HG02870 (cell line): ENCODE data around the gene KCNQ1.

Source experiments
- ATAC-seq: cut with Tn5 transposase; IDR thresholded peaks from one replicate; pipeline ENCODE4 v1.9.1; 2021; ENCODE audit warnings: mild to moderate bottlenecking, moderate library complexity; ENCODE audit not compliant: unreplicated experiment

Gene KCNQ1

DNA sequence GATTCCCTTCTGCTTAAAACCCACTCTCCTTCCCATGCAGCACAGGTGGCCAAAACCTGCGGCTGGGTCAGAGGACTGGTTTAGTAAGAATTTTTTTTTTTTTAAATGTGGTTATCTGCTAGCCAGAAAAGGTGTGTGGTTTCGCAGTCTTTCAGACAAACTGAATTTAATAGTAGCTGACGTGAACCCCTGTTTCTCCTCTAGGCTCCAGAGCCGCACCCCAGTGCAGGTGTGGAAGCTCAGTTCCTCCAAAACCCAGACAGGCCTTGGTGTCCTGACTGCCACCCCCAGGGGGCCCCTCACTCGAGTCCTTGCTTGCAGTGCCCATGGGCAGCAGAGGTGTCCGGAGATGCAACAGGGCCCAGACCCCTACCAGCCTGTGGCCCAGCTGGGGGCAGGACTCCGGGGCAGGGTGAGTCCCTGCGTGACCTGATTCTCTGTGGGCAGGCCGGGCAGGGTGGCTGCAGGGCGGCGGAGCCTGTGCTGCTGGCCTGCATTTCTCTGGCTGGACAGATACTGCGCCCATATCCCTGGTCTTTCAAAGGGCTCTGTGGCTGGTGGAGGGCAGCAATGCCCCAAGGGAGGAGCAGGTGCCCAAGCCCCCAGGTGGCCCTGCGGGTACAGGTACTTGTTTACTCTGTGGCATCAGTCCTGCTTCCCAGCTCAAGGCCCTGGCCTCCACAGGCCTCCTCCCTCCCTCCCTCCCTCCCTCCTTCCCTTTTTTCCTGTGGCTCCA, 15.2 kb downstream of the KCNQ1 start:
- no peak for ATAC-seq

GRCh38 chr11:2460540-2461252, 15.9 kb downstream of the KCNQ1 start:
- ATAC-seq, result no peak

DNA sequence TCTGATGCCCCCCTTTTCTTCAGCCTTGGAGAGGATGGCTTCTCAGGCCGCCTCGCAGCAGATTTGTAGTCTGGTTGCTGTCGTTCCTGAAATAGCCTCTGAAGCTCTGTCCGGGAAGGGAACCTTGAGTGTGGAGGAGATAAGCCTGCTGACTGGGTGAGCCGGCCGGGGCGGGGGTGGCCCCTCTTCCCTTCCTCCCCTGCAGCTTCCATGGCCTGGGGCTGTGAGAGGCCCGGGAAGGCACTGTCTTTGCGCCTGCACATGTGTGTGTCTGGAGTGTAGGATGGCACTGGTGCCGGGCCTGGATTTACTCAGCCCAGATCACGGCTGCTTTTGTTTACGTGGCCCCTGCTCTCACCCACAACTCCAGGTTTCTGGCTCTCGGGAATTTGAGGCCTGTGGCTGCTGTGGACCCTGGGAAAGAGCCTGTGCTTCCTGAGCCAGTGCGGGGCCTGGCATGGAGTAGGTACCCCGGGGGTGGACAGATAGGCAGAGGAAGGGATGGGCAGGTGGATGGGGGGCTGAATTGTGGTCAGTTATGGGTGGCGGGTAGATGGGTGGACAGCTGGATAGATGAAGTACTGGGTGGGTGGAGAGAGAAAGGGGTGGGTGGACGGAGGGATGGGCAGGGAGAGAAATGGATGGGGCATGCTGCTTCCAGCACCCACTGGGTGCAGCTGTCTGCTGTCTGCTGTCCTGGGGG, 16.6 kb downstream of the KCNQ1 start:
- no peak for ATAC-seq

DNA sequence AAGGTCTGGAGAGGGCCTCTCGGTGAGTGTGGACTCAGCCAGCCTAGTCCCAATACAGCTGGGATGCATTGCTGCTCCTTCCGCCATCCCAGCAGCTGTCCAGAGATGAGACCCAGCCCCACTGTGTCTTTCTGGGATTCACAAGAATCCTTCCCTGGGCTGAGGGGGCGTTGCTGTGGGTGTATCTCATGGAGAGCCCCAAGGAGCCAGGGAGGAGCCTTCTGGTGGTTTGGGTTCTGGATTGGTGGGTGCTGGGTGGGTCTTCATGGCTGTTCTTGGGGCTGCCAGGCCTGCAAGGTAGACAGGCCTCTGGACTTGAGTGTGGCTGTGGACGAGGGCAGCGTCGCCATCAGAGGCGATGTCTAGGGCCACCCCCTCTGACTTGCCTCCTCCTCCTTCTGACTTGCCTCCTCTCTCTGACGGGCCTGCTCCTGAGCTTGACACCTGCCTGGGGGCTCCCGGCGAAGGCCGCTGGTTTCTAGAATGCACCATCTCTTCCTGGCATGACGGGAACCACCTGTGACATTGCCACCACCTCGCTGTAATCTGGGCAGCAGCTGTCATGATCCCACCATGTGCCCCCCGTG, 17.2 kb downstream of the KCNQ1 start:
- no peak for ATAC-seq

DNA sequence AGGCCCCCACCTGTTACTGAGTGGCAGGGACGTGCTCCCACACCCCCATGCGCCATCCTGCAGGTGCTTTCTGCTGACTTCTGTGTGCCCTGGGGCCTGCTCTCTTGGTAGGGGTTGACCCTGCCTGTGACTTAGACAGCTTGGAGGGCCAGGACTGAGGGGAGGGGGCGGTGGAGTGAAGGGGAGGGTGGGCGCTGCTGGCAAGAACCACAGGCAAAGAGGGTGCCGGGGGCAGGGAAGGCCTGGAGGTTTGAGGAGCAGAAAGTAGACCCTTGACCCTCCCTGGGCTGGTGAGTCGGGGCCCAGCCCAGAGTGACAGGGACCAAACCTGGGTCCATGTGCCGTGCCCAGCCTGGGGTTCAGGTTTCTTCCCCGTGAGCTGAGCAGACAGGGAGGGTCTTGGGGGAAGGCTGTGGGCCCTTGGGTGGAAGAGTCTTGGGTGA, 17.8 kb downstream of the KCNQ1 start:
- ATAC-seq, result no peak

GRCh38 chr11:2462986-2463765, 18.4 kb downstream of the KCNQ1 start:
- no peak for ATAC-seq

GRCh38 chr11:2463766-2464277, 19.0 kb downstream of the KCNQ1 start:
- no peak for ATAC-seq

DNA sequence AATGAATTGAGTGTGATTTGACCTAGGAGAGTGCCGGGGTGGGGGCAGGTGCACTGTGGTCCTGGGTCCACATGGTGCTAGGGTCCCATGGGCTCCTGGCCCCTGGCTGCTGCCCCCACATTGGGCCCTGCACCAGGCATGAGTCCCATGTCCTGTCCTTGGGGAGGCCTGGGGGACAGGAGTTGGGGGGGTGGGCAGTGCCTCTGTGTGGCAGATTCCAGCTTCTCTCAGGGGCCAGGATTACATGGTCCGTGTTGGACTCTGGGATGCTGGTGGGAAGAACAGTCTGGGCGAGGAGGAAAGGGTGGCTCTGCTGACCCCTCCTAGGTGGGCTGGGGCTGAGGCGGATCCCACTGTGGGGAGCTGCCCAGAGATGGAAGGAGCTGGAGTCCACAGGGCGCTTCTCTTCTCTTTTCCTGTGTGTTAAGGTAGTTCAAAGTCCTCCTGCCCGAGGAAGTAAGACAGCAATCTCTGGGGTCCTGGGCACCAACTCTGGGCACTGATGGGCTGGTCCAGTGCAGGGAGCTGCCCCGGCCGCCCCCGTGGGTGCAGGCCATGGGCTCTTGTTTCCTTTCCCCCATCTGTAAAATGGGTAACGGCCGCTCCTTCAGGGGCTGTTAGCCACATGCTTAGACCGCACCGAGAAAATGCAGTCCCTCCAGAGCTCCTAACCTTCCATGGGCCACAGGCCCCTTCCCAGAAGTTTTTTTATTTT, 19.8 kb downstream of the KCNQ1 start:
- no peak for ATAC-seq

DNA sequence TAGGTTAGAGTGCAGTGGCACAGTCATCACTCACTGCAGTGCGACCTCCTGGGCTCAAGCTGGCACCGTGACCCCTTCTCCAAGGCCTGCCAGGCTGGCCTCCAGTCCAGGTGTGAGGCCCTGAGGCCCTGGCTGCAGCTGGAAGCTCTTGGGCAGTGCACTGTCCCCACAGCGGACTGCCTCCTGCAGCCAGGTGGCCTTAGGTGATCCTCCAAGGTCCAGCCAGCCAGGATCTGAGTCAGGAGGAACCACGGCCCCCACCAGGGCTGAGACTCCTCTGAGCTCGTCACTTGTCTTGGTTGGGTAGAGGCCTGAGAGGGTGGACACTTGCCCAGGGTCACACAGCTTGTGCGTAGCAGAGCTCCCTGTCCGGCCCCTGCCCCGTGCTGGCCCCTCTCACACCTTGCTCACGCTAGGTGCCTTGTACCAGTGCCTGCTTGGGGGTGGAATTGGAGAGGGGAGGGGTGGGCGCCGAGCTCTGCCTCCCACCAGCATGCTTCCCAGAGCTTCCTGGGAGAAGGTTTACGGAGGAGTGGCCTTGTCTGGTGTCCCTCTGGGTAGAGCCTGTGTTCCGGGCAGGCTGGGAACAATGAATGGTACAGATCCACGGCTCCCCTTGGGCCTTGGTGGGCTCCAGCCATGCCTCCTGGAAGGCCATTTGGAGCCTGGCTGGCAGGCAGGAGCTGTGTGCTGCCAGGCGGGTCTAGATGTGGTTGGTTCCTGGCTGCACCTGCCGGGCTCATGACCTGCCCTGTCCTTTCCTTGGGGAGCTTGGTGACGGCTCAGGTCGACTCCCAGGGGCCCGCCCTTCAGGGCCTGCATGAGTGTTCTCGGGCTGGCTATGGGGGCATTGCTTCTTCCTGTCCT, 20.6 kb downstream of the KCNQ1 start:
- ATAC-seq, result no peak

- ATAC-seq, result no peak
Observed at GRCh38 chr11:2466069-2466801, 21.4 kb downstream of the KCNQ1 start.

GRCh38 chr11:2466869-2467694, 22.3 kb downstream of the KCNQ1 start:
- ATAC-seq, result no peak

DNA sequence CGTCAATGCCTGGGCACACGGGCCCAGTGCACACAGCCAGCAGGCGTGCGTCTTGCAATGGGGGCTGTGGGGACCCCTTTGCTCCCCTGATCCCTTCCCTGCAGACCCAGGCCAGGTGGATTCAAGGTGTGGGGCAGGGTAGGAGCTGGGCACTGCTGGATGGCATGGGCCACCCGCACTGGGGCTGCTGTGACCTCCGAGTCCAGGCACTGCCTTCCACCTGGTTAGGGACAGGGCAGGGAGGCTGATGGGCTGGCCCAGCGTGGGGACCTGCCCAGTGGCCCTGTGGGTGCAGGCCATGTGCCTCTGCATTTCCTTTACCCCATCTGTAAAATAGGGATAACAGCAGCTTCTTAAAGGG, 22.9 kb downstream of the KCNQ1 start:
- no peak for ATAC-seq

GRCh38 chr11:2468363-2469235, 23.8 kb downstream of the KCNQ1 start:
- no peak for ATAC-seq

- ATAC-seq, result no peak
Observed at GRCh38 chr11:2470495-2470894, 25.7 kb downstream of the KCNQ1 start.

- no peak for ATAC-seq
Observed at GRCh38 chr11:2471048-2471803, 26.4 kb downstream of the KCNQ1 start.

DNA sequence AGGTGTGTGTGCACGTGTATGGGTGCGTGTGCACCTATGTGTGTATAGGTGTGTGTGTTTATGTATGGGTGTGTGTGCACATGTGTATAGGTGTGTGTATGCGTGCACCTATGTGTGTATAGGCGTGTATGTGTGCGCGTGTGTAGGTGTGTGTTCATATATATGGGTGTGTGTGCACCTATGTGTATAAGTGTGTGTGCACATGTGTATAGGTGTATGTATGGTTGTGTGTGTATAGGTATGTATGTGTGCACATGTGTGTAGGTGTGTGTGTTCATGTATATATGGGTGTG, 26.9 kb downstream of the KCNQ1 start:
- no peak for ATAC-seq
